Neural cell (in vitro differentiated cells): ENCODE results near the gene RAB15.

Experiments used
- CTCF ChIP-seq: fragments of 450-650 bp; IDR thresholded peaks from 2 replicates; pipeline ENCODE4 v1.5.1; 2014; ENCODE audit warnings: antibody characterized with exemption, mild to moderate bottlenecking, moderate library complexity; ENCODE audit not compliant: poor library complexity, severe bottlenecking
- POLR2AphosphoS5 ChIP-seq: IDR thresholded peaks from 2 replicates; pipeline ENCODE4 v1.6.1; 2012
- RAD21 ChIP-seq: fragments of 450-650 bp; conservative IDR thresholded peaks from 2 replicates; pipeline ENCODE4 v1.6.1; 2014; ENCODE audit warnings: antibody characterized with exemption, mild to moderate bottlenecking, moderate library complexity
- REST ChIP-seq: IDR thresholded peaks from 2 replicates; pipeline ENCODE4 v1.6.1; 2012; ENCODE audit warnings: borderline replicate concordance
- TAF1 ChIP-seq: IDR thresholded peaks from 2 replicates; pipeline ENCODE4 v1.6.1; 2012; ENCODE audit warnings: low read depth

- TF ChIP-seq CTCF: no peak
- TF ChIP-seq RAD21: no peak
- no peak for TF ChIP-seq TAF1
- no peak for TF ChIP-seq POLR2AphosphoS5
- TF ChIP-seq REST: no peak
Measured at GRCh38 chr14:64926398-64926995, 45.6 kb downstream of the RAB15 start.
